DMS 273 (cell line): ENCODE measurements around the gene HMG20A.
A peak's percentile ranks its signal among the peaks of the same experiment; 100 is the strongest.

Experiments used
- DNase-seq: peaks from one replicate; lab custom pipeline; 2025; ENCODE audit not compliant: unreplicated experiment; lab: John Stamatoyannopoulos, UW

HMG20A gene

DNA sequence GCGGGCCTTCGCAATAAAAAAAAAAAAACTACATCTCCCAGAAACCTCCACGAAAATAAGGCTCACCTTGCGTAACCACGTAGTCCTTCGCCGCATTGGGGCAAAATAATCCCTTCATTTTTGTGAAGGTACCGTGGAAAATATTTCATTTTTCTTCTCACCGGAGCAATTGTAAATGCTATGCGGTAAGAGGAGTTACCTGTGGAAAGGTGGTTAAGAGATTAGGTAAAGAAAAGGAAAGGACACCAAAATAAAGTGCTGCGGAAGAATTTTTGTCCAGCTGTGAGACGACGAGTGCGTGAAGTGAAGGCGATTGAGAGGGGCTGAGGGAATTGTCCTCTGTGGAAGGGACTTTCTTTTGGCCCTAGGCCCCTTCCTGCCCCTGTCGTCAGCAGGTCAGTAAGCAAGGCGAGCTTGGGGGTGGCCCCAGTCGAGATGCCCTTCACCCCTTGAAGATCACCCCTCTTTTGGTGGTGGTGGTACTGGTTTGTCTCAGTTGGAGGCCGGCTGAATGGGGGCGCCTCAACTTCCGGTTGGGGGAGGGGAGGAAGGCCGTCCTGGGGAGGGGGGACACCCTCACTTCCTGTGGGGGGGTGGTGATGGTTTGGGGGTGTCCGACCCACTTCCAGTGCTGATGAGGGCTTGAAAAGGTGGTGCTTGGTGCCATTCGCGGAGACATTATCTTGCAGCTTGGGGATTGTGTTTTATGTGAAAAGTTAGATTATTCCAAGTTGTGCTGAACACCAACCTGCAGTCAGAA is at the start of gene HMG20A:
Gene HMG20A, plus strand, starts transcription at position 279 of the 760 bp plus-strand sequence. CDS start 37,520 bp downstream, outside the sequence.
- DNase-seq, result peak; percentile 88

DNA sequence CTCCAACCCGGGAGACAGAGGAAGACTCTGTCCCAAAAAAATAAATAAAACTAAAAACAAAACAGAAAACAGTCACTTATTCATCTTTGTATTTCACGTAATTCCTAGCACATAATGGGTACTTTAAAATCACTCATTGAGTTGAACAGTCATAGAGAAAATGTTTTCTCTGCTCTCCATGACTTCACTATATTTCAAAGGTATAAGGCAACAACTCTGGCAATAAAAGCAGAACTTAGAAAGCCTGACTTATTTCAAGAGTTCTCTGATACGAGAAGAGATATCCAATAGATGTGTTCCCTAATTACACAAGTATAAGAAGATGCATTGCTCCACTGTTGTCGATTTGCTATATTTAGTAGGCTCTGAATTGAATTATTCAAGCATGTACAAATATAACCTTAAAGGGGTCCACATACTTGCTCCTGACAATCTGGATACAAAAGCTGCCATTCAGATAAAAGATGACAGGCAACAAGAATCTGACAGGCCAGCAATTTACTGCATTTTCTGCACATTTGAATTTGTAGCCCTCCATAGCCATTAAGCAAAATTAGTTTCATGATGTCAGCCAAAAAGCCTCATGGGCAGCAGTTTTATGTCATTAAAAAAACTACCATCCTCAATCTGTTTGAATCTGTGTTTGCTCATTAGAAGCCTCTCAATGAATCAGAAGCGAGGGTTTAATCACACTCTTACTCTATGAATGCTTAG is 48.7 kb upstream of the HMG20A start:
- DNase-seq, result no peak

- no peak for DNase-seq
Observed at GRCh38 chr15:77373441-77373840, 47.2 kb upstream of the HMG20A start.

GRCh38 chr15:77375133-77375532 is 45.6 kb upstream of the HMG20A start:
- DNase-seq, result no peak

DNA sequence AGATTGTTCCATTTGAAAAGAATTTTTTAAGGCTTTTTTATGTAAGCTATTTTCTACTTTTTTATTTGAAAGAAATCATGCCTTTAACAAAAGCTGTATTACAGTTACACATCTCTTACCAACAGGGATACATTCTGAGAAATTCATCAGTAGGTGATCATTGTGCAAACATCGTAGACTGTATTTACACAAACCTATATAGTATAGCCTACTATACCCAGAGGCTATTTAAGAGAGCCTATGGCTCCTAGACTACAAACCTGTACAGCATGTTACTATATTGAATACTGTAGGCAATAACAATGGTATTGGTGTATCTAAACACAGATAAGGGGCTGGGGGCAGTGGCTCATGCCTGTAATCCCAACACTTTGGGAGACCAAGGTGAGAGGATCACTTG is 43.9 kb upstream of the HMG20A start:
- DNase-seq, result no peak

DNA sequence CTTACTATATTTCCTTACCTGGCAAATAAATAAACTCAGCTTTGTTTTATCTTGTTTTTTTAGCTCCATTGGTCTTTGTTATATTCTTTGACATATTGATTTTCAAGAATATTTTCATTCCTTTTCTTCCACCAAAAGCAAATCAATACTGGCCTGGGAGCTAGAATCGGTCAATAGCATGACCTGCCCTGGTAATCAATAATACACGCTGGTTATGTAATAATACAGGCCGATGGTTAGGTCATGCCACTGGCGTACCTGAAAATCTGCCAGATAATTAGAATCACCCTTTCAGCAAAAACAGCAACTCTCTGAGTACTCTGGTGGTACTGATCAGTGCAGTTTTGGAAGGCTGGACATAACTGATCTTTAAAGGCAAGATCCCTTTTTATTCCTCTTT is 40.7 kb upstream of the HMG20A start:
- no peak for DNase-seq

- no peak for DNase-seq
Observed at GRCh38 chr15:77384086-77384485, 36.6 kb upstream of the HMG20A start.

GRCh38 chr15:77384589-77385359 is 35.9 kb upstream of the HMG20A start:
- DNase-seq, result no peak

GRCh38 chr15:77386626-77387025 is 34.1 kb upstream of the HMG20A start:
- no peak for DNase-seq

DNA sequence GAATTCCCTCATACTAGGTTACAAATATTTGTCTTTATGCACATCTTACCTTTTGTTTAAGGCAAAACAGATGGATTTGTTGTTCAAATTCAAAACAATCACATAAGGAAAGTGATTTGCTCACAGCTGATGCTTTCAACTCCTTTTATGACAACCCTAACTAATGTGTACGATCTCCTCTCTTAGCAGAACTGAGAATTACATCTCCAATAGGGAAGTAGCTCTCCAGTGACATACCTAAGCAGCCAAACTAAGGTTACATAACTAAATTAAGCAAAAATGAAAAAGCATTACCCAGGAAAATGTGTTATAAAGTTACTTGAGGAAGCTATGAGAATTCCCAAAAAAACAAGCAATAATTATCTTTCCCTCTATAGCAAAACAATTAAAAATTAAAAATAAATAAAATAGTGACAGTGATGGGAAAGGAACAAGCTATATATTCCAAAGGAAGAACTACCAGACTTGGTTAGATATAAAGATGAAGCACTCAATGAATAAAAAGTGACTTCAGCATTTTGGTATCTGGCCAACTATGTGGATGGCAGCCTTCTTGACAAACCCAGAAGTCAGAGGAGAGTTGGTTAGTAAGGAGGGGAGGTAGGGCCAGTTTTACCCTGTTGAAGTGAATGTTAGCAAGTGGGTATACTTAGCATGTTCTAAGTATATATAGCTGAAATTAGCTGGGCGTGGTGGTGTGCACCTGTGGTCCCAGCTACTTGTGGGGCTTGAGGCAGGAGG is 33.2 kb upstream of the HMG20A start:
- no peak for DNase-seq

- DNase-seq, result no peak
Observed at GRCh38 chr15:77391372-77391951, 29.2 kb upstream of the HMG20A start.

DNA sequence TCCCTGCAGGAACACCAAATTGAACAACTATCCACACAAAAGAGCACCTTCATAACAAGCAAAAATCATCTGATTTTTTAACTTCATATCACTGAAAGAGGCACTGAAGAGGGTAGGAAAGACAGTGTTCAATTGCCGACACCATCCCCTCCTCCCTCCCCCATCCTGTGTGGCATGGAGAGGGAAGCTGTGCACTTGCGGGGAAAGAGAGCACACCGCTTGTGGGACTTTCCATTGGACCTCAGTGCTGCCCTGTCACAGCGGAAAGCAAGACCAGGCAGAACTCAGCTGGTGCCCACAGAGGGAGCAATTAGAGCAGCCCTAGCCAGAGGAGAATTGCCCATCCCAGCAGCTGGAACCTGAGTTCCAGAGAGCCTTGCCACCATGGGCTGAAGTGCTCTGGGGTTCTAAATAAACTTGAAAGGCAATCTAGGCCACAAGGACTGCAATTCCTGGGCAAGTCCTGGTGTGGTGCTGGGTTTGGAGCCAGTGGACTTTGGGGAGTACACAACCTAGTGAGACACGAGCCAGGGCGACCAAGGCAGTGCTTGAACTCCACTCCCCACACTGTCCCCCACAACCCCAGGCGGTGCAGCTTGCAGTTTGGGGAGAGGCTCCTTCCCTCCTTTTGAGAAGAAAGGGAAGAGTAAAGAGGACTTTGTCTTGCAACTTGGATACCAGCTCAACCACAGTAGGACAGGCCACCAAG is 27.8 kb upstream of the HMG20A start:
- DNase-seq, result no peak

DNA sequence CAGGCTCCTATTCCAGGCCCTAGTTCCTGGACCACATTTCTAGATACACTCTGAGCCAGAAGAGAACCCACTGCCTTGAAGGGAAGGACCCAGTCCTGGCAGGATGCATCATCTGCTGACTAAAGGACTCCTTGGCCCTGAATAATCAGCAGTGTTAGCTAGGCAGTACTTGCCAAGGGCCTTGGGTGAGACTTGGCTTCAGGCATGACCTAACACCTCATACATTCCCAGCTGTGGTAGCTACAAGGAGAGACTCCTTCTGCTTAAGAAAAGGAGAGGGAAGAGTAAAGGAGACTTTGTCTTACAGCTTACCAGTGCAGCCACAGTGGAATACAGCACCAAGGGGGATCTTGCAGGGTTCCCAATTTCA is 27.2 kb upstream of the HMG20A start:
- DNase-seq, result no peak

GRCh38 chr15:77395013-77395774 is 25.5 kb upstream of the HMG20A start:
- no peak for DNase-seq

- DNase-seq, result no peak
Observed at GRCh38 chr15:77396692-77397091, 24.0 kb upstream of the HMG20A start.

- DNase-seq, result no peak
Observed at GRCh38 chr15:77398927-77399326, 21.8 kb upstream of the HMG20A start.

- DNase-seq, result no peak
Observed at GRCh38 chr15:77400258-77400657, 20.4 kb upstream of the HMG20A start.

- DNase-seq, result peak; percentile 5
Observed at GRCh38 chr15:77402740-77403379, 17.8 kb upstream of the HMG20A start.
